Nephron progenitor cell (in vitro differentiated cells): ENCODE results near the gene EML5.

Source experiments
- DNase-seq: peaks from one replicate; pipeline ENCODE4 v3.0.0; 2021
- H3K27ac Mint-ChIP-seq: 2 replicates; pipeline ENCODE4 v1.8.0; 2021; ENCODE audit warnings: mild to moderate bottlenecking, moderate library complexity, mixed read lengths
- H3K27me3 Mint-ChIP-seq: 2 replicates; pipeline ENCODE4 v1.8.0; 2021; ENCODE audit warnings: mild to moderate bottlenecking, low read depth, mixed read lengths; ENCODE audit not compliant: poor library complexity
- H3K36me3 Mint-ChIP-seq: 2 replicates; pipeline ENCODE4 v1.8.0; 2021; ENCODE audit warnings: low read depth, mixed read lengths
- H3K4me1 Mint-ChIP-seq: 2 replicates; pipeline ENCODE4 v1.8.0; 2021; ENCODE audit warnings: mixed read lengths
- H3K4me3 Mint-ChIP-seq: 2 replicates; pipeline ENCODE4 v1.8.0; 2021; ENCODE audit warnings: mild to moderate bottlenecking, moderate library complexity, mixed read lengths
- H3K9me3 Mint-ChIP-seq: 2 replicates; pipeline ENCODE4 v1.8.0; 2021; ENCODE audit warnings: mild to moderate bottlenecking, moderate library complexity, mixed read lengths
- CTCF ChIP-seq: fragments of 200-600 bp; sonication (generic); IDR thresholded peaks from 2 replicates; pipeline ENCODE4 v1.5.0; 2021; ENCODE audit warnings: antibody characterized with exemption

Gene EML5

GRCh38 chr14:88765130-88765529 lies 27.6 kb downstream of the EML5 start:
- H3K9me3 Mint-ChIP-seq, result peaks cover 29% of the 10 kb centered on the region
- DNase-seq, result no peak
- H3K4me1 Mint-ChIP-seq, result no peaks in the 10 kb centered on the region
- H3K36me3 Mint-ChIP-seq, result no peaks in the 10 kb centered on the region
- H3K27me3 Mint-ChIP-seq, result no peaks in the 10 kb centered on the region
- TF ChIP-seq CTCF, result no peak
- no peak overlapping the region for H3K27ac Mint-ChIP-seq
- H3K4me3 Mint-ChIP-seq, result no peak overlapping the region

- H3K4me1 Mint-ChIP-seq, result peaks cover 7% of the 10 kb centered on the region
- H3K9me3 Mint-ChIP-seq, result no peaks in the 10 kb centered on the region
- H3K27me3 Mint-ChIP-seq, result peaks cover 18% of the 10 kb centered on the region
- H3K36me3 Mint-ChIP-seq, result no peaks in the 10 kb centered on the region
- H3K27ac Mint-ChIP-seq, result no peak overlapping the region
- H3K4me3 Mint-ChIP-seq, result no peak overlapping the region
- no peak for DNase-seq
- no peak for TF ChIP-seq CTCF
These were observed 38.9 kb downstream of the EML5 start for GRCh38 chr14:88753873-88754272.

GRCh38 chr14:88750945-88751344 lies 41.8 kb downstream of the EML5 start:
- no peak for TF ChIP-seq CTCF
- Mint-ChIP-seq H3K4me1 (peaks cover 12% of the 10 kb centered on the region), H3K27me3 (peaks cover 7% of the 10 kb centered on the region), H3K9me3 (no peaks in the 10 kb centered on the region), H3K27ac (no peak overlapping the region), H3K36me3 (no peaks in the 10 kb centered on the region), H3K4me3 (no peak overlapping the region)
- DNase-seq, result no peak

GRCh38 chr14:88750413-88750812 lies 42.3 kb downstream of the EML5 start:
- peaks cover 3% of the 10 kb centered on the region for H3K27me3 Mint-ChIP-seq
- no peak overlapping the region for H3K27ac Mint-ChIP-seq
- H3K9me3 Mint-ChIP-seq, result no peaks in the 10 kb centered on the region
- H3K36me3 Mint-ChIP-seq, result no peaks in the 10 kb centered on the region
- H3K4me3 Mint-ChIP-seq, result no peak overlapping the region
- no peak for DNase-seq
- peaks cover 12% of the 10 kb centered on the region for H3K4me1 Mint-ChIP-seq
- TF ChIP-seq CTCF, result no peak

- H3K4me1 Mint-ChIP-seq, result peaks cover 12% of the 10 kb centered on the region
- no peak overlapping the region for H3K27ac Mint-ChIP-seq
- H3K9me3 Mint-ChIP-seq, result no peaks in the 10 kb centered on the region
- no peak overlapping the region for H3K4me3 Mint-ChIP-seq
- no peak for TF ChIP-seq CTCF
- H3K36me3 Mint-ChIP-seq, result no peaks in the 10 kb centered on the region
- DNase-seq, result no peak
- peaks cover 3% of the 10 kb centered on the region for H3K27me3 Mint-ChIP-seq
These were observed 43.6 kb downstream of the EML5 start for GRCh38 chr14:88749139-88749538.

GRCh38 chr14:88748288-88748687 lies 44.5 kb downstream of the EML5 start:
- H3K27me3 Mint-ChIP-seq, result peaks cover 3% of the 10 kb centered on the region
- H3K4me1 Mint-ChIP-seq, result peaks cover 12% of the 10 kb centered on the region
- H3K4me3 Mint-ChIP-seq, result no peak overlapping the region
- H3K27ac Mint-ChIP-seq, result no peak overlapping the region
- no peak for DNase-seq
- H3K9me3 Mint-ChIP-seq, result no peaks in the 10 kb centered on the region
- no peaks in the 10 kb centered on the region for H3K36me3 Mint-ChIP-seq
- no peak for TF ChIP-seq CTCF
